Measurements from ENCODE around the gene NCOA7. TPM values are rescaled to one million over a fixed set of nuclear protein-coding genes. Genes with fewer than 3 reads are reported as not detected.

The NCOA7 gene
- total and polyA plus RNA-seq, 9 of the 15 experiments (the other 6 are each of a cell fraction or from before 2014, with no cell fraction given): 5.8 to 14.6 (median 9.3) TPM

DNA sequence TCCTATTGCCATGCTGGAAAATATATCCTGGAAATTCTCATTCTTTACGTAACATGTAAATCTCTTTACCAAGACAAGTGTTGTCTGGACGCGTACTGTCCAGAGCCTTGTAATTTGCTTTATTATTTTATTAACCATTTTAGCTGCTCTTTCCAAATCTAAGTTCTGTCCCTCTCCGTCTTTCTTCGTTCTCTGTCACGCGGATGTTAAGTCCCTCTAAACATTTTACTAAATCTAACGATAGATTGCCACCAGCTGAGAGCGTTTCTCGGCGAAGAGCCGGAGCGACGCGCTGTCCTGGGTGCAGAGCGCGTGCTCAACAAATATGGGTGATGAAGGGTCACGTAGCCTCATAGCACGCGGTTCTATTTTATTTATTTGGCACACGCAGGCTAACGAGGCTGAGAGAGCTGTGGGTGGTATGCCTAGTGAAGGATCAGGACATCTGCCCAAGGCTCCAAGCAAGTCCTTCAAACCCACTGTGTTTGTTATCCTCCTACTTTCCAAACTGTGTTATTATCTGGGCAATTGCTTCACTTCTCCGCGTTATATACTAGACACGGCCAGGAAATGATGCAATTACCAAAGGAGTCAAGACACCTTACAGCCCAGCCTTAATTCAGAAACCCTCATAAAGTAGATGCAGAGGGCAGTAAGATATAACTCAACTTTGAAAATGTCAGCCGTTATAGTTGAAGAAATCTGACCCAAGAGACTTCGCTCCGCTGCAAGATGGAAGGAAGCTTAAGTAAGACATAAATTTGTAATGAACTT is 10.0 kb upstream of the NCOA7 start:
- H3K9me3 ChIP-seq (replicated peaks; ENCODE audit: control insufficient read depth, insufficient read depth, low read depth, low read length): 0 out of 2 replicates have a peak, but pooled peaks cover 2% of the 10 kb centered on the region
- no peaks in the 10 kb centered on the region for H3K27me3 ChIP-seq (ENCODE audit: control insufficient read depth in 2 of 2, insufficient read depth in 2 of 2, low read length in 2 of 2)
- no peaks in the 10 kb centered on the region for H3K9me1 ChIP-seq (ENCODE audit: control insufficient read depth, insufficient read depth, low read length)
- TSS peak; percentile 99 for BruUV-seq (replicated peaks)
- ATAC-seq: peak; percentile 84
- intact Hi-C loops (cut with micrococcal nuclease) (loop anchor here (1.0 to 10.0 kb wide), 8 partner anchors 9 to 816 kb away; partner anchors contain the start of genes HINT3, RNF217 and TRMT11), in situ Hi-C loops (cut with MboI) (loop anchor here (10.0 kb wide), 1 partner anchor 1494 kb away; no protein-coding TSS in a partner anchor)
- H3K4me2 ChIP-seq (ENCODE audit: insufficient read depth, low read length): peak overlapping the region; percentile 88
- peak overlapping the region; percentile 98 for H2AFZ ChIP-seq (ENCODE audit: low read depth, low read length)
- no peaks in the 10 kb centered on the region for H4K20me1 ChIP-seq (replicated peaks; ENCODE audit: control insufficient read depth, insufficient read depth, low read length)
- ChIA-PET POLR2A (interaction anchor here (0.6 to 2.5 kb wide), 22 partner anchors 10 to 480 kb away, joined by 3 to 98 read pairs (median 6); partner anchors contain the start of genes HDDC2, HINT3, NCOA7 and TRMT11), CTCF (ENCODE audit: low intra/inter-chr PET ratio) (interaction anchor here (0.6 to 1.5 kb wide), 4 partner anchors 11 to 194 kb away, joined by 3 to 7 read pairs (median 4); partner anchors contain the start of gene HINT3)
- H3K4me1 ChIP-seq (replicated peaks in 1 of 2; ENCODE audit: control insufficient read depth in 2 of 2, insufficient read depth in 2 of 2, low read length in 2 of 2): no peaks in the 10 kb centered on the region; a peak in 2 of 5 replicates
- H3K79me2 ChIP-seq (ENCODE audit: control insufficient read depth, insufficient read depth, low read length): peaks cover 32% of the 10 kb centered on the region
- no peaks in the 10 kb centered on the region; the same call in 2 of the 3 replicates for H3K36me3 ChIP-seq (ENCODE audit: control insufficient read depth, insufficient read depth, low read length)
- WGBS (ENCODE audit: insufficient coverage, low coverage, missing lambda C conversion rate): under 1% methylated on average over 28 of the region's 28 CpGs
- DNase-seq (ENCODE audit: extremely low read depth in 1 of 4, low spot score in 3 of 4): peak; percentile 53 to 79 (median 60)
- peak overlapping the region; percentile 91 to 94 for H3K9ac ChIP-seq (ENCODE audit: insufficient read depth in 1 of 2, low read depth in 2 of 2, low read length in 2 of 2)
- no peak for FAIRE-seq
- peak overlapping the region; percentile 98 for H3K27ac ChIP-seq (ENCODE audit: extremely low read depth, low read depth, low read length)
- H3K4me3 ChIP-seq: peak overlapping the region; percentile 47
- TF ChIP-seq ZSCAN29 (IDR thresholded peaks at IDR 0.05): peak; percentile 81
- TF ChIP-seq THRB (CRISPR knock-in tag; conservative IDR thresholded peaks at IDR 0.05): peak; percentile 53
- no peak for TF ChIP-seq PRMT5 (CRISPR knock-in tag; IDR thresholded peaks at IDR 0.05)
- peak; percentile 79; the same call in 1 of the 2 replicates for TF ChIP-seq ZNF175 (CRISPR knock-in tag; IDR thresholded peaks at IDR 0.05; ENCODE audit: low read depth)
- TF ChIP-seq RBBP5 (IDR thresholded peaks at IDR 0.05; ENCODE audit: borderline replicate concordance, insufficient read depth, low read length, poor library complexity, severe bottlenecking): peak; percentile 97
- no peak for TF ChIP-seq SIN3B (IDR thresholded peaks at IDR 0.05; ENCODE audit: low read depth)
- 0 out of 2 replicates have a peak, but pooled peaks have one; percentile 84 for TF ChIP-seq RERE (CRISPR knock-in tag; IDR thresholded peaks at IDR 0.05; ENCODE audit: borderline replicate concordance)
- peak; percentile 57 for TF ChIP-seq SMAD4 (CRISPR knock-in tag; conservative IDR thresholded peaks at IDR 0.05)
- TF ChIP-seq ZNF561 (CRISPR knock-in tag; conservative IDR thresholded peaks at IDR 0.05): no peak
